Activated naive CD4-positive, alpha-beta T cell treated with Interleukin-2 at 50 U/mL for 16 hours (primary cell): ENCODE results near the gene BNIP3.

Experiments used
- DNase-seq: peaks from one replicate; pipeline ENCODE4 v3.0.0-alpha.2; 2020

BNIP3 gene

DNA sequence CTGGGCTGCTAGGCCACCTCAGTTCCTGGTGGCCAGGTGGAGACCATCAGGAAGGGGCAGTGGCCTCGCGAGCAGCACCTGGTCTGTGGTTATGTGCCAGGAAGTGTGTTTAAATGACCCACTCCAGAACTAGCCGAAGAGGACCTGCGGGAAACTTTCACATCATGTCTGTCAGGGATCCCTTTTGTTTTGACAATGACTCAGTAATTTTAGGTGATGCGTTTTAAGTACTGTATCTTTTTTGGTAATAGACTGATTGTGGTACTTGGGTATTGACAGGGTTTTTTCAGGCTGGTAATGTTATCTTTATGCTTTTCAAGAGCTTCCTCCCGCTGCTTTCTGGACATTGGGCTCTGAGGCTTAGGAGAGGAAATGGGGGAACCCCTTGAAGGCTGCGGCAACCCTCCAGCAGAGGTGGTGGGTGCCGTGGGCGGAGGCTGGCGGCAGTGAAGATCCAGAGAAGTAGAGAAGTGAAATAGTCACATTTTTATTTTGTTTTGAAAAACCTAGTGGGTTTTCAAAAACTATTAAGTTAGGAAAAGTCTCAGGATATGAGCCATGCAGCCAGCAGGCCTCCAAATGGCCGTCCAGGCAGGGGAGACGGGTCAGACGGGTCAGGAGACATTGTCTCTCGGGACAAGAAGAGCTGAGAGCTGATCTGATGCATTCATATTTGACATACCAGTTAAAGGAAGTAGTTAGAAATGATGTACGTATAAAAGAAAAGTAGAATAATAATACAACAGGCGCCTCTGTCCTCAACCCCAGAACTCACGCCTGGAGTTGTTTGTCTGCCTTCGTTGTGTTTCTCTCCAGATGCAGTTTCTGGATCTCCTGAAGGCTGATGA, 53.3 kb downstream of the BNIP3 start:
- peak; percentile 59 for DNase-seq

DNA sequence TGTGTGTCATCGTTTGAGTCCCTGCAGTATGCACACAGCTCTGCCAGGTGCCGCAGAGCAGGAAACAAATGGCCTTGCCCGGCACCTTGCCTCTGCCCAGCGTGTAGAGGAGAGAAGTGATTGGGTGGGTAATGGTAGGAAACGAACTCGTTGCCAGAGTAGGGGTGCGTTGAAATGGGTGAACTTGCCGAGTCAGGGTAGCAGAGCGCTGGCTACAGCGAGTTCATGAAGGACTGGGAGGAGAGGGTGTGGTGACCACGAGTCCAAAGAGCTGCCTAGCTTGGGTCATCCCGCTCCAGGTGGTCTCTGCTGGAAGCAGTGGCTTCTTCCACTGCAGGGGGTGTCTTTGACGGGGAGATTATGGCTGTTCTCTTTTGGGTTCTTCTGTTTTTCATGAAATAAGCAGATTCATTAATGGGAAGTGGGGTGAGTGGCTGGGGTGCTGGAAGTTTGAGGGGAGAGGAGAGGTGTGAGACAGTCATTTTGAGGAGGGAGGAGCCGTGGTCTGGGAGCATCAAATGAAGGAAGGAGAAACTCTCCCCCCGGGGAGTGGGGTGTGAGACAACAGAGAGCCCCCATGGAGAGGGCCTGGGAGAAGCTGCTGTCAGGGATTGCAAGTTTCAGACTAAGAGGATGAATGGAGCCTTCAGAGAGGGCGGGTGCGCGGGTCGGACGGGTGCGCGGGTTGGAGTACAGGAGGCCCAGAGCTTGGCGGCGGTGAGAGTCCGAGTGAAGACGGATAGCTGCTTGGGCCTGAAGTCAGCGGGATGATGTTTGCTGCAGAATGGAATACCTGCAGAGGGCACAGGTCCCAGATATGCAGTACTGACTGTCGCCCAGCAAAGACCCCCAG, 54.8 kb downstream of the BNIP3 start:
- DNase-seq, result no peak

DNA sequence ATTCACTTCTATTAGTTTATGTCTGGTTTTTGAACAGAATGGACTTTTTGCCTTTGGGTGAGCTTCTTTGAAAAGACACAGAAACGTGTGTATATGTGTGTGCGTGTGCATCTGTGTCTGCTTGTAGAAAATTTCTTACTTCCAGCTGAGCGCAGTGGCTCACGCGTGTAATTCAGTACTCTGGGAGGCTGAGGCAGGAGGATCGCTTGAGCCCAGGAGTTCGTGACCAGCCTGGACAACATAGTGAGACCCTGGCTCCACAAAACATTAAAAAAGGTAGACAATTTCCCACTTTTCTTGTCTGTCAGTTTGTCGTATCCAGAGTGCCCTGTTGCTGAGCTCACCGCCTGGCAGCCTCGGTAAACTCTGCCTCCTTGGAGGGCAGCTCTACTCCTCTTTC, 55.5 kb downstream of the BNIP3 start:
- no peak for DNase-seq

DNA sequence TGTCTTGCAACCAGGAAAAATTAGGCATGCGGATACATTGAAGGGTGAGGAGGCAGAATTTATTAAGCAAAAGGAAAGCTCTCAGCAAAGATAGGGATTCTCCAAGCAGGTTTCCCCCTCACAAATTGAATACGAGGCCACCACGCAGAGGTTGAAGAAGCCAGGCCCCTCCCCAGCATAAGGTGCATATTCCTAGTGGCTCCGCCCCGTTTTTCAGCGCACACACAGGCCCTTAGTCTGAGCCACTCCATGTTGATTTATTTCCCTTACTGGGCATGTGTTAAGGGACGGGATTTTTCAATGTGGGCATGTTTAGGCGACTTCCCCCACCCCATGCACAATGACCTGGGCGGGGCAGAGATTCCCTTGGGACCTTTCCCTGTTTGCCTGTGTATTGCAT, 56.0 kb downstream of the BNIP3 start:
- DNase-seq, result no peak

DNA sequence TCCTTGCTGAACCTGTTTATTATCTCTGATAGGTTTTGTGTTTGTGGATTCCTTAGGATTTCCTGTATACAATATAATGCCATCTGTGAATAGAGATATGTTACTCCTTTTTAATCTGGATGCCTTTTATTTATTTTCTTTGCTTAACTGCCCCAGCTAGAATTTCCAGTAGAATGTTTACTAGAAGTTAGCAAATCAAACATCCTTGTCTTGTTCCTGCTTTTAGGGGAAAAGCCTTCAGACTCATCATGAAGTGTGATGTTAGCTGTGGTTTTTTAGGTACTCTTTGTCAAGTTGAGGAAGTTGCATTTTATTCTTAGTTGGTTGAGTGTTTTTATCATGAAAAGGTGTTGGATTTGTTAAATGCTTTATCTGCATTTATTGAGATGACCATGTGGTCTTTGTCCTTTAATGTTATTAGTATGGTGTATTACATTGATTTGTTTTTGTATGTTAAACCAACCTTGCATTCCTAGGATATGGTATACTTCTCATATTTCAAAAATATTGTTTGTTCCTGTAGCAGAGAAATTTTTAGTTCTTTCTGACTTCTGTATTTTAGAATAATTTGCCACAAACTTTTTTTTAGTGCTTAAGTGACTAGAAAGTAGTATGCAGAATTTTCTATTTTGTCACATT, 56.6 kb downstream of the BNIP3 start:
- DNase-seq, result no peak

DNA sequence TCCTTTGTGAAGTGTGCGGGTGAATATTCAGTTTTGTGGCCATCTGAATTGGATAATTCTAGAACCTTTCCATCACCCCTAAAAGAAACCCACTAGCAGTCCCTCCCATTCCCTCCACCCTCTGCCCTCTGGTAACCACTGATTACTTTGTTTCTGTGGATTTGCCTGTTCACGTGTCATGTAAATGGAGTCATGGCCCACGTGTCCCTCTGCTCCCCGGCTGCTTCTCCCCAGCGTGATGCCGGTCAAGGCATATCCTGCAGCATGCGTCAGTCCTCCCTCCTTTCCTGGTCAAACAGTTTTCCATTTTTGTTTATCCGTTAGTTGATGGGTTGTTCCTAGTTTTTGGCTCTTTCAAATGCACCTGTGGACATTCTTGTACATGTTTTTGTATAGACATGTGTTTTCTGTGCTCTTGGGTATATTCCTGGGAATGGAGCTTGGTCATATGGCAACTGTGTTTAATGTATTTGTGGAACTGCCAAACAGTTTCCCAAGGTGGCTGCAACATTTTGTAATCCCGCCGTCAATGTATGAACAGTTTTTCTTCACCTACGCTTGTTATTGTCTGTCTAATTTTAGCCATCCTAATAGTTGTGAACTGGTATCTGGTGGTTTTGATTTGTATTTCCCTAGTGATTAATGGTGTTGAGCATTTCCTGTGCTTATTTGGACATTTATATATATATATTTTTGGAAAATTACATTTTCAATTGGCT, 58.5 kb downstream of the BNIP3 start:
- DNase-seq, result no peak

DNA sequence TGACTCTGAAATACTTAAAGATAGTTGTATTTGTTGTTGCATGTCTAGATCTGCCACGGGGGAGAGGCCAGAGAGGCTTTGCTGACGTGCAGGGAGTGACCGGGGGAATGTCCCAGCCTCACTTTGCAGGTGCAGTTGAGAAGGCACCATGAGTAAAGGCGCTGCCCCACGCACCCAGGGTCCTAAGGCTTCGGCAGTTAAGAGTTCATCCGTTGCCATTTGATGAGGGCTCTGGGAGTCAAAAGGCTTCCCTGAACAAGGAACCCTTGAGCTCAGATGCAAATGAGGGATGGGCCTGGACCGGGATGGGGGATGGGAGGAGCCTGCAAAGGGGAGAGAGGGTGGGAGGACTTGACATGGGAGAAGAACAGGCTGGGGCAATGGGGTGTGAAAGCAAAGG, 60.5 kb downstream of the BNIP3 start:
- DNase-seq, result no peak

DNA sequence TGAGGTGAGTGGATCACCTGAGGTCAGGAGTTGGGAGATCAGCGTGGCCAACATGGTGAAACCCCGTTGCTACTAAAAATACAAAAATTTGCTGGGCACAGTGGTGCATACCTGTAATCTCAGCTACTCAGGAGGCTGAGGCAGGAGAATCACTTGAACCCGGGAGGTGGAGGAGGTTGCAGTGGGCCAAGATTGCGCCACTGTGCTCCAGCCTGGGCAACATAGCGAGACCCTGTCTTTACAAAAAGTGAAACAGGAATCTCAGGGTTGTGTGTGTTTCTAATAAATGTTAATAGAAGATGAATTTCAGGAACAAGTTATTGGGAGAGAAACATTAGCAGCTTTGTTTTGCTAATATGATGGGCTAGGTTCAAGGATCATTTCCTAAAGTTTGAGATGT, 61.0 kb downstream of the BNIP3 start:
- DNase-seq, result no peak

DNA sequence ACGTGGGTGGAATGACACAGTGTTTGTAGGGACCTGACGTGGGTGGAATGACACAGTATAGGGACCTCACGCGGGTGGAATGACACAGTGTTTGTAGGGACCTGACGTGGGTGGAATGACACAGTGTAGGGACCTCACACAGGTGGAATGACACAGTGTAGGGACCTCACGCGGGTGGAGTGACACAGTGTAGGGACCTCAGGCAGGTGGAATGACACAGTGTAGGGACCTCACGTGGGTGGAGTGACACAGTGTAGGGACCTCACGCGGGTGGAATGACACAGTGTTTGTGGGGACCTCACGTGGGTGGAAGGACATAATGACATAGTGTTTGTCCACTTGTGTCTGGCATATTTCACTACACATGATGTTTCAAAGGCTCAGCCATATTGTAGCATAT, 61.6 kb downstream of the BNIP3 start:
- peak; percentile 63 for DNase-seq

DNA sequence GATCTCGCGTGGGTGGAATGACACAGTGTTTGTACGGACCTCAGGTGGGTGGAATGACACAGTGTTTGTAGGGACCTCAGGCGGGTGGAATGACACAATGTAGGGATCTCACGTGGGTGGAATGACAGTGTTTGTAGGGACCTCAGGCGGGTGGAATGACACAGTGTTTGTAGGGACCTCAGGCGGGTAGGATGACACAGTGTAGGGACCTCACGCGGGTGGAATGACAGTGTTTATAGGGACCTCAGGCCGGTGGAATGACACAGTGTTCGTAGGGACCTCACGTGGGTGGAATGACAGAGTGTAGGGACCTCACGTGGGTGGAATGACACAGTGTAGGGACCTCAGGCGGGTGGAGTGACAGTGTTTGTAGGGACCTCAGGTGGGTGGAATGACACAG, 62.3 kb downstream of the BNIP3 start:
- DNase-seq, result peak; percentile 32
